GM19099 (cell line): Measurements from ENCODE around the gene C11orf21.

Experiments used
- POLR2A ChIP-seq: IDR thresholded peaks from 3 replicates; pipeline ENCODE4 v1.6.1; 2011; ENCODE audit warnings: low read depth; ENCODE audit not compliant: insufficient read length; ENCODE audit errors: extremely low read depth

The C11orf21 gene

DNA sequence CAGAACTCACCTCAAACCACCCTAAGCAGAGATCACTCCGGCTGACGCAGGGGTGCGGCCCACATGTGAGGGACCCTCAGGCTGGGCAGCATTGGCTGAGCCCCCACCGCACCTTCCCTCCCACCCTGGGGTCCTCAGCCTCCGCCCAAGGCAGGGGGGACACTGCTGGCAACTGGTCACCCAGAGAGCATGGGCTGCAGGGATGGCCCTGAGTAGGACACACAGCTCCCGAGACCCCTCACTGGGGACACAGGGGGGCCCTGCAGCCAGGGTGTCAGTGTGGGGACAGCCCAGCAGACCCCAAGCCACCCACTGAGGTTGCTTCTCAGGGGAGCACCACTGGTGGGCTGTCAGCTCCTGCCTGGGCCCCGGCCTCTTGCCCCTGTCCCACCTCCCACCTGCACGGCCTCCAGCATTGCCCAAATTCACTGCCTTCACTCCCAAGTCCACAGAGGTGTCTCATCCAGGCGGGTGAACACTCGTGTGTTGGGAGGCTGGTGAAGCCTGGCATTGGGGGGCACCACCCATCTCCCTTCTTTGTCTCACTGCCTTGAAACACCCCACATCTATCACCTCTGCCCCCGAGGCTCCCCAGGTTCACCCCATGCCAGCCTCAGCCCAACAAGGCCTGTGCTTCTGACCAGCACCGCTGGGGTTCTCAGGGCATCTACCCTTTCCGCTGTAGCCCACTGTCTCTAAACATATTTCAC lies 4.7 kb downstream of the C11orf21 start:
- TF ChIP-seq POLR2A = no peak

DNA sequence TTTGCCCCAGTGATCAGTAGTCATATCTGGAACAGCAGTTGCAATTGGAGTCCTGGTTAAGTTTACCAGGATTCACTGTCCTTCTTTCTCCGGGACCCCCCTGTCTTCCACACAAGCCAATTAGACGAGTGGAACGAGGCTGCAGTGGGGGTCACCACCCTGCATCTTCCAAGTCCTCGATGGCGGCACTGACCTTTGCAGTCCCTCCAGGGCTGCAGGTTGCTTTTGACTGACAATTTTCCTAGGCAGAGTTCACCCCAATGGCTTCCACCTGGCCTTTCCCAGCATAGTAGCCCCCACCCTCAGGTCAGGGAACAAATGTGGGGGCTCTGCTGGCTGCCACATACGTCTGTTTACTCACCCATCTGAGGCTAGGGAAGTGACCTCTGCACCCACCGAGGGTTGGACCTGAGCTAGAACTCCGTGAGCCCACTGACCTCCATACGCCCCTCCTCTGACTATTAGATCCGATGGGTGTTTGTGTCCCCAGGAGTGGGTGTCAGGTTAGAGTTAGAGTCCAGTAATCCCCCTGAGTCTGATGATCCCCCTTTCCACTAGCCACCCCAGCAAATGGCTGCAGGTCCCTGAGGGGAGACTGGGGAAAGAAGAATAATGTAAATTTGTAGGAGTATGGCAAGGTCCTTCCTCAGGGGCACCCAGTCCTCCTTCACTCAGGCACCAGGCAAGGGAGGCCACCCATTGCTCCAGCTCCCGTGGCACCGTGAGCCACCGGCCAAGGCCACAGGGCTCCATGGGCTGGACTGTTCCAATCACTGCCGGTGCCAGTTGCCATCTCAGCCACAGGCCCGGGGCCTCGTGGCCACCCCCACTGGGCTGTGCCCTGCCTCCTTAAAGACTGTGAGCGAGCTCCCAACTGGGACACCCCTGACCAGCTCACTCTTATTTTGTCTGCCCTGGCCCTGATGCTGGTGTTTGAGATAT lies 5.5 kb downstream of the C11orf21 start:
- TF ChIP-seq POLR2A = no peak

DNA sequence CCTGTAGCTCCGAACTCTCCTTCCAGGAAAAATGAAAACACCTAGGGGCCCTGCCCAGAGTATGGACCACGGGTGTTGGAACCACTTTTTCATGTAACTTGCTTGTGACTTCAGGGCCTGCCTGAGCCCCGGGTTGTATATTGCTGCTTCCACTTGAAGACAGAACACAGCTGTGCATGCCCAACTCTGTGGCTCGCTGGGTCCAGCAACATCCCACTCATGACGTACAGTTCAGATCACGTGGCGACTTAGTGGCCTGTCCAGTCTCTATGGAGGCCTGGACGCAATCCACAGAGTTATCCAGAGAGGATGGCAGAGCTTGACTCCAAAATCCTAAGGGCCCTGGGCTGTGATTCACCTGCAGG lies 6.8 kb downstream of the C11orf21 start:
- no peak for TF ChIP-seq POLR2A

- TF ChIP-seq POLR2A = no peak
Observed at GRCh38 chr11:2293984-2294925, 7.5 kb downstream of the C11orf21 start.

DNA sequence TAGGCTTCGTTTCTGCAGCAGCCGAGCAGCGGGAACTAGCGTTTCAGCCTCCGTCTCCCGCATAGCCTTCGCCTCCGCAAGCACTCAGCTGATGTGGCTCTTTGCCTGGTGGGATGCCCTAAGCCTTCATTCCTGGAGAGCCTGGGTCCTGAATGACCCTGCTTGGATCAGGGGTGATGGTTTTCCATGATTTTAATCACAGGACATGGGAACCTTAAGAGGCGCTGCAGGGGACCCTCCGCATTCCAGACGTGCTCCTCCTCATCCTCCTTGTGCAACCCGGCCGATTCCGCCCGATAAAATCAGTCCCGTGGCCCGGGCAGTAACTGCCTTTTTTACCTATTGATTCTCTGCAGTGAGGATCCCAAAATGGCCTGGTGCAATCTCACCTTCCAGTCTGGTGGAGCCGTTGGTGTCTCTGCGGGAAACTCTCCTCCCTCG lies 8.2 kb downstream of the C11orf21 start:
- TF ChIP-seq POLR2A = no peak

DNA sequence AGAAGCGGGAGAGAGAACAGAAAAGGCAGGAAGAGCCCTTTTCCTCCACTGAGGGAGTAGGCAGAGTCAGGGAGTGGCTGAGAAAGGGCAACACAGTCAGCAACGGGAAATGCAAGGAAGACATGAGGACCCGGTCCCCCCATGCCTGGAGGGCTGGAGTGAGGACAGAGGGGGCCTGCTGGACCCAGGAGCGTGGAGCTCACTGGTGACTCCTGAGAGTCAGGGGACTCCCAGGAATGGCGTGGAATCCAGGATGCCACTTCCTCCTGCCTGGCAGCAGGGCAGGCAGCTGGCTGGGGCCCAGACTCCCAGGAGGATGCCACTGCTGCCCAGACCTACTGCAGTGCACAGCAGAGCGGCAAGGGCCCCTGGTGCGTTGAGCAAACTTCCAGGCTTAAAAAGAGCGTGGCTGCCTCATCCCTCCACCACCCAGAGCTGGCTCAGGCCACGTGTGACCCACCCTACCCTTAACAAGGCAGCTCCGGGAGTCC lies 11.3 kb downstream of the C11orf21 start:
- TF ChIP-seq POLR2A = no peak

GRCh38 chr11:2289859-2290258 lies 11.9 kb downstream of the C11orf21 start:
- TF ChIP-seq POLR2A = no peak

DNA sequence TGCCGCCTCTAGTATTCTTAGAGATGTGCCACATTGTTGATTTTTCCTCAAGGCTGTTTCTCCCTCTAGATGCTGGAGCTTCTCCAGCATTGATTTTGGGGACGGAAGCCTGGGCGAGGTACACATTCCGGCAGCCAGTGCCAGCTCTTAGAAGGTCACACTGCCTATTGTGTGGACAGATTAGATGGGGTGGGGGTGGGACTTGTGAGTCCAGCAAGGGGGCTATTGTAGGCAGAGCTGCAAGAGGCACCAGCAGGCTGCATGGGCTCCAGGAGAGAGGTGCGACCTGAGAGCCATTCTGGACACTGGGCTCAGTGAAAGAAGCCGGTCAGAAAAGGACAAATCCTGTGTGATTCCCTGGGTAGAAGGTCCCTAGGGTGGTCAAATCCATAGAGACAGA lies 12.4 kb downstream of the C11orf21 start:
- TF ChIP-seq POLR2A = no peak

GRCh38 chr11:2287091-2287490 lies 14.6 kb downstream of the C11orf21 start:
- TF ChIP-seq POLR2A = no peak

GRCh38 chr11:2280208-2280607 lies 21.5 kb downstream of the C11orf21 start:
- no peak for TF ChIP-seq POLR2A

DNA sequence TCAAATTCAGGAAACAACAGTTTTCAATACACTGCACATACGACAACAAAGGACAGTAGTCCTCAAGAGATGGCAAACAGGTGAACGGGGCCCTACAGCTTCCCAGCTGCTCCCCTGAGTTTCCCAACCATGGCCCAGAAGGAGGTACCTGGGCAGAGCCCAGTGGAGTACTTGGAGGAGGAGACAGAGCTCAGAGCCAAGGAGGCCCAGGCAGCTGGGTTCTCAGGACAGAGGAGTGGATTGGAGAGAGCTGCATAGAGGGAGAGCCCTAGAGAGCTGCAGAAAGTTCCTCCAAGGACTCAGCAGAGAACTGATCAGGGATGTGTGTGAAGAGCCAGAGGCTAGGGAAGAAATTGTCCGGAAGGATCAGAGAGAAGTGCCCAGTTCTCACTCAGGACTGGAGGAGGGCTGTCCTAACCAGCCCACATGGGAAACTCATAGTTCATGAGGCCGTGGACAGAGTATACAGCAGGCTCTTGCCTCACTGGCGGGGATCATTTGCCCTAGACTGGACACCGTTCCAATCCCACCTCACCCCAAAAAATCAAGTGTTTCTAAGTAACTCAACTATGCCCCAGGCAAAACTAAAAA lies 23.7 kb downstream of the C11orf21 start:
- TF ChIP-seq POLR2A = no peak

GRCh38 chr11:2277008-2277346 lies 24.7 kb downstream of the C11orf21 start:
- TF ChIP-seq POLR2A = no peak

- TF ChIP-seq POLR2A = no peak
Observed at GRCh38 chr11:2276280-2277007, 25.3 kb downstream of the C11orf21 start.

- no peak for TF ChIP-seq POLR2A
Observed at GRCh38 chr11:2275334-2276279, 26.1 kb downstream of the C11orf21 start.
